T-helper 1 cell treated with Interleukin-12 subunit alpha and Interleukin-12 subunit beta and Interleukin-4 antibody, amounts not matched to agents 30 μg/mL and 1 μg/mL, for 36 hours (primary cell): ENCODE data around the gene CARD19.
A peak's percentile ranks its signal among the peaks of the same experiment; 100 is the strongest.

ENCODE experiments used
- H3K27ac Mint-ChIP-seq: one replicate; pipeline ENCODE4 v1.8.0; 2021; ENCODE audit warnings: mild to moderate bottlenecking, mixed read lengths
- H3K27me3 Mint-ChIP-seq: one replicate; pipeline ENCODE4 v1.8.0; 2021; ENCODE audit warnings: low read depth, mixed read lengths
- H3K36me3 Mint-ChIP-seq: one replicate; pipeline ENCODE4 v1.8.0; 2021; ENCODE audit warnings: low read depth, mixed read lengths
- H3K4me1 Mint-ChIP-seq: one replicate; pipeline ENCODE4 v1.8.0; 2021; ENCODE audit warnings: low read depth, mixed read lengths
- H3K4me3 Mint-ChIP-seq: one replicate; pipeline ENCODE4 v1.8.0; 2021; ENCODE audit warnings: mild to moderate bottlenecking, moderate library complexity, mixed read lengths
- H3K9me3 Mint-ChIP-seq: one replicate; pipeline ENCODE4 v1.8.0; 2021; ENCODE audit warnings: mixed read lengths

The CARD19 gene, protein sequence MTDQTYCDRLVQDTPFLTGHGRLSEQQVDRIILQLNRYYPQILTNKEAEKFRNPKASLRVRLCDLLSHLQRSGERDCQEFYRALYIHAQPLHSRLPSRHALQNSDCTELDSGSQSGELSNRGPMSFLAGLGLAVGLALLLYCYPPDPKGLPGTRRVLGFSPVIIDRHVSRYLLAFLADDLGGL

DNA sequence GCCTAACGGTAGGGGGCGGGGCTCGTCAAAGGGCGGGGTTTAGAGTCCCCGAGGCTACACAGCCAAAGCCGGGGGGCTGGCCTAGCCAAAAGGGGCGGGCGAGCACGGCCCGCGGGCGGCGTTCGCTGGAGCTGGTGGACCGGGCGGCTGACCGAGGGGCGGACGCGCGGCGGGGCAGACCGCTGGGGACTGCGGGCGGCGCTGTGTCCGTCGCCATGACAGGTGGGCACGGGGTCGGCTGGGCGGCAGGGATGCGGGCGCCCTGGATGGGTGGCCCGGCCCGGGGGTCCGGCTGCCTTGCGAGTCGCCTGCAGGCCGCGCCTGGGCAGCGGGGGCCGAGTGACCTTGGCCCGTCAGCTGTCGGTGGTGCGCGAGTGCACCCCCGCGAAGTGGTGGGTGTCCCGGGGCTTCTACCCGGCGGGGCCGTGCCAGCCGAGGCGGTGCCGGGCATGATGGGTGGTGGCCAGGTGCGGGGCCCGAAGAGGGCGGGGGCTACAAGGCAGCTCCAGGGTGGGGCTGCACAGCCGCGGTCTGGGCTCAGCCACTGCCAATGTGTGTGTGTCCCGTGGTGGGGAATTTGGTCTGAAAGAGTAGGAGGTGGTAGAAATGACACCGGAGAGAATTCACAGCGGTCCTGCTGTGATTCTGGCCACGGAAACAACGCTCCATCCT is at the start of gene CARD19:
Gene CARD19 (plus strand): TSS at position 87 of the 672 bp plus-strand sequence. CDS start 129 bp downstream, at position 216.
- peaks cover 64% of the 10 kb centered on the region for H3K4me1 Mint-ChIP-seq
- peak within 1 kb of the TSS; percentile 98 for H3K27ac Mint-ChIP-seq
- H3K36me3 Mint-ChIP-seq, result peaks cover 18% of the 10 kb centered on the region
- H3K9me3 Mint-ChIP-seq, result peaks cover 4% of the 10 kb centered on the region
- no peaks in the 10 kb centered on the region for H3K27me3 Mint-ChIP-seq
- peak within 1 kb of the TSS; percentile 94 for H3K4me3 Mint-ChIP-seq

DNA sequence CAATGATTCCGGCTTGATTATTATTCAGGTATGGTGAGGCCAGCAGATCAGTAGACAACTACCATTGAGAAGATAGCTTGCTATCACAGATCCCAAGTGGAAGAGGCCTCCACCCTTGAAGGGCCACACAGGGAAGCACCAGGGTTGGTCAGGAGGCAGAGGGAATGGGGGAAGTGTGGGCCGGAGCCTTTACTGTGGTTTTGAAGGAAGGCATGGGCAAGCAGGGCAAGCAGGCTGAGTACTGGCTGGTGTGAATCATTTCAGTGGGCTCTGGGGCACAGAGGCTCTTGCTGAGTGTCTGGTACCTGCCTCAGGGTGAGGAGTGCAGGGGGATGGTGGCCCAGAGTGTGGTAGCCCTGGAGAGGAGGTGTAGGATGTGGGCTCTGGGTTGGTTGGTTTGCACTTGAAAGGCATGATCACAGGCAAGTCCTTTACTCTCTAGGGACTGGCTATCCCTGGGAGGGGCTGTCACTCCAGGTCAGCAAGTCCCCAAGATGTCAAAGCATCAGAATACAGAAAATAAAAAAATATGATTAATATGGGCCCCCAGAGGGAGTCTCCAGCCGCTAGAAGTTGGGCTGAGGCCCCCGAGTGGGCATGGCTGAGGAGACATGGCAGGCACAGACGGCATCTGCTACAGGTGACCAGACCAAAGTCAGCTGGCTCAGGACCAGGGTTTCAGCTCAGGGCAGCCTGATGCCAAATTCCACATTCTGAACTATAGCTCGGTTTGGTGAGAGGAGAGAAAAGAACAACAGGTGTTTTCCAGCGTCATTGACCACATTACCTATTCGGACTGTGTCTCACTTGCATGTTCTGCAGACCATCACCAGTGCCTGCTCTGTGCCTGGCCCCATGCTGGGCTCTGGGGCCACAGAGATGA is 47.2 kb upstream of the CARD19 start:
- H3K4me1 Mint-ChIP-seq, result peaks cover 11% of the 10 kb centered on the region
- H3K27ac Mint-ChIP-seq, result no peak overlapping the region
- H3K9me3 Mint-ChIP-seq, result no peaks in the 10 kb centered on the region
- H3K27me3 Mint-ChIP-seq, result peaks cover 5% of the 10 kb centered on the region
- peaks cover 1% of the 10 kb centered on the region for H3K36me3 Mint-ChIP-seq
- no peak overlapping the region for H3K4me3 Mint-ChIP-seq

DNA sequence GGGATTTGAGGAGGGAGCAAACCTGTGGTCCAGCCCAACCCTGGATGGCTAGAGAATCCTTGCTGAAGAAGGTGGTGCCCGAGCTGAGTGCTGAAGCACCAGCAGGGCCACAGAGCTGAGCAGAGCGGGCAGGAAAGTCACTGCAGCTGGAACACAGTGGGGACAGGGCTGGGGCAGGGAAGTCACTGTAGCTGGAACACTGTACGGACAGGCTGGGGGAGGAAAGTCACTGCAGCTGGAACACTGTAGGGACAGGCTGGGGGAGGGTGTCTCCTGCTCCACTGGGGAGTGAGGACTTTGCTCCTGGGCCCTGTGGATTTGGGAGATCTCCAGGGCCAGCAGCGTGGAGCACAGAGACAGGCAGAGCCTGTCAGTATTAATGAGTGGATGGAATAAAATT is 46.5 kb upstream of the CARD19 start:
- H3K9me3 Mint-ChIP-seq, result no peaks in the 10 kb centered on the region
- H3K4me3 Mint-ChIP-seq, result no peak overlapping the region
- no peak overlapping the region for H3K27ac Mint-ChIP-seq
- H3K27me3 Mint-ChIP-seq, result peaks cover 5% of the 10 kb centered on the region
- H3K4me1 Mint-ChIP-seq, result peaks cover 9% of the 10 kb centered on the region
- no peaks in the 10 kb centered on the region for H3K36me3 Mint-ChIP-seq

DNA sequence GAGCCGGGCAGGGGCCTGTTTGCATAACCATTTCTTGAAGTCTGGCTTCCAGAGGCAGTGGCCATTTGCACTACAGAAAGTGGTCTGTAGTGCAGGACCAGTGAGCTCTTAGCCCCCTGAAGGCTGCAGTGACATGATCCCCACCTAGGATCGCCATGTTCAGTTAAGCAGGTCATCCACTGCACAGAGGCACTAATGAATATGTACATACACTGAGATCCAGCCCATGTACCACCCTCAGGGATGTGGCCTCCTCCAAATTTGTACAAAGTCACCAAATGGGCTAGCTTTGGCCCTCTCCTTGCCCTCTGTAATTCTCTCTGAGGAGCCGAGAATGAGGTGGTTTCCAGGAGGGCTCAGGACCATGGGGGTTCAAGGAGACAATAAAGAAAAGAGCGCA is 45.8 kb upstream of the CARD19 start:
- H3K9me3 Mint-ChIP-seq, result no peaks in the 10 kb centered on the region
- no peak overlapping the region for H3K27ac Mint-ChIP-seq
- peaks cover 10% of the 10 kb centered on the region for H3K4me1 Mint-ChIP-seq
- peaks cover 5% of the 10 kb centered on the region for H3K27me3 Mint-ChIP-seq
- no peak overlapping the region for H3K4me3 Mint-ChIP-seq
- H3K36me3 Mint-ChIP-seq, result no peaks in the 10 kb centered on the region

DNA sequence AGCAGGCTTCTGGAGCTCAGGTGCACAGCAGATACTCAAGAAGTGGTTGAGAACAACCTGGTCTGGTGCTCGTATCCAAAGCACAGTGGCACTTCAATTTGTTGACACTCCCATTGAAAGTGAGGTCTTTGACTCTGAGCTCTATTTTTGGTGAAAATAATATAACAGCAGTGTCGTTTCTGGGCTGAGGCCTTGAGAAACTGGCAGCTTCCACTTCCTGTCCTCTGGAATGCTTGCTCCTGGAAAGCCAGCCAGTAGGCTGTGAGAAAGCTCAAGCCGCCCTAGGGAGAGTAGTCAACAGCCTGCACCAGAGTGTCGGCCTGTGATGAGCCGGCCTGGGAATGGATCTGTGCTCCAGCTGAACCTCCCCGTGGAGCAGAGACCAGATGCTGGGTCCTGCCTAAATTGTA is 44.3 kb upstream of the CARD19 start:
- Mint-ChIP-seq H3K36me3 (no peaks in the 10 kb centered on the region), H3K4me3 (no peak overlapping the region), H3K27me3 (no peaks in the 10 kb centered on the region), H3K9me3 (no peaks in the 10 kb centered on the region), H3K27ac (no peak overlapping the region), H3K4me1 (peaks cover 12% of the 10 kb centered on the region)

DNA sequence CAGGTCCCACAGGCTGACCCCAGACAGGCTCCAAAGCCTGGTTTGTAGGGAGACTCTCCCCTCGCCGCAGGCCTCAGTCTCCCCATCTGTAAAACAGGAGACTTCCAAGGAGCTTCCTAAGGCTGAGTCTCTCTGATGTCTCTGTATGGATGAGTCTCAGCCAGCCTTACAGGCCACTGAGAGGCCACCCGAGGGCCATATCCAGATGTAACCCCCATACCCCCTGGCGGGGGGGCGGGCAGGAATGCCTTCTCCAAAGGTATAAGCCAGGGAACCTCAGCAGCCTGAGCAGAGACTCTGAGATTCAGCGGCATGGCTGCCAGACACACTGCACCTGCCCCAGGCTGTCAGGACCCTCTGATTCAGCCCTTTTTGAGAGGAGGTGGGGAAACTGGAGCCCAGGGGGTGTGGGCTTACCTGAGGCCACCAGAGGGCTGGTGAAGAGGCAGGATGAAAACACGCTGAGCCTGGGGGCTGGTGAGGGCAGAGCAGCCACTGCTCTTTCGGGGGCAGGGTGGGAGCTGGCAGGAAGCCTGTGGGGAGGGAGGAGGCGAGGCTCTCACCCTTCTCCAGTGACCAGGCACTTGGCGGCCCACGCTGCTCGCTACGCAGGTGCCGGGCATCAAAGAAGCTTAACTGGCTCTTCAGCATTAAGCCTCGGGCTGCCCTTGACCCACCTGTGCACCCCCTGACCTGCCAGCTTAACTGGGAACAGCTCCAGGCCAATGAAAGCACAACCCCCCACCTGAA is 43.1 kb upstream of the CARD19 start:
- no peak overlapping the region for H3K27ac Mint-ChIP-seq
- no peaks in the 10 kb centered on the region for H3K36me3 Mint-ChIP-seq
- no peaks in the 10 kb centered on the region for H3K9me3 Mint-ChIP-seq
- H3K27me3 Mint-ChIP-seq, result no peaks in the 10 kb centered on the region
- H3K4me1 Mint-ChIP-seq, result peaks cover 18% of the 10 kb centered on the region
- no peak overlapping the region for H3K4me3 Mint-ChIP-seq

DNA sequence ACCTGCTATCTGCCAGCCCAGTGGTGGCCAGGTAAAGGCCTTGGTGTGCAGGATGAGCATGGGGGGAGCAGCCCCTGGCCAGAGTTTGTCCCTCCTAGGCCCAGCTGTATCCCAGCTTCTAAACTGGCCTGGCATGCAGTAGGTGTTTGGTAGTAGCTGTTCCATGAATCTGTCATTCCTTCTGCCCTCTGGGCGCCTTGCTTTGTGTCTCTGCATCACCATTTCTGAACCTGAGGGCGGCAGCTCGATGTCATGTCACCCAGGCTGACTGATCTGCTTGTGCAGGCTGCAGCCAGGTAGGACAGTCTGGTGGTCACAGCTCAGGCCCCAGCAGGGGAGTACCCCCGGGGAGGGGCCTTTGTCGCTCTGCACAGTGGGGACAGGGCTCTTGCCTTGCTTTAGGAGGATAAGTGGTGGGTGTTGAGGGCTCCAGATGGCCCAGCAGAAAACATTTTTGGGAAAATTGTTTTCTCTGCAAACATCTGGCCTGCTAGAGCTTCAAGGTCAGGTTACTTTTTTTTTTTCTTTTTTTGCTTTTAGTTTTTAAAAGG is 42.2 kb upstream of the CARD19 start:
- Mint-ChIP-seq H3K27ac (no peak overlapping the region), H3K4me1 (peaks cover 16% of the 10 kb centered on the region), H3K36me3 (no peaks in the 10 kb centered on the region)

DNA sequence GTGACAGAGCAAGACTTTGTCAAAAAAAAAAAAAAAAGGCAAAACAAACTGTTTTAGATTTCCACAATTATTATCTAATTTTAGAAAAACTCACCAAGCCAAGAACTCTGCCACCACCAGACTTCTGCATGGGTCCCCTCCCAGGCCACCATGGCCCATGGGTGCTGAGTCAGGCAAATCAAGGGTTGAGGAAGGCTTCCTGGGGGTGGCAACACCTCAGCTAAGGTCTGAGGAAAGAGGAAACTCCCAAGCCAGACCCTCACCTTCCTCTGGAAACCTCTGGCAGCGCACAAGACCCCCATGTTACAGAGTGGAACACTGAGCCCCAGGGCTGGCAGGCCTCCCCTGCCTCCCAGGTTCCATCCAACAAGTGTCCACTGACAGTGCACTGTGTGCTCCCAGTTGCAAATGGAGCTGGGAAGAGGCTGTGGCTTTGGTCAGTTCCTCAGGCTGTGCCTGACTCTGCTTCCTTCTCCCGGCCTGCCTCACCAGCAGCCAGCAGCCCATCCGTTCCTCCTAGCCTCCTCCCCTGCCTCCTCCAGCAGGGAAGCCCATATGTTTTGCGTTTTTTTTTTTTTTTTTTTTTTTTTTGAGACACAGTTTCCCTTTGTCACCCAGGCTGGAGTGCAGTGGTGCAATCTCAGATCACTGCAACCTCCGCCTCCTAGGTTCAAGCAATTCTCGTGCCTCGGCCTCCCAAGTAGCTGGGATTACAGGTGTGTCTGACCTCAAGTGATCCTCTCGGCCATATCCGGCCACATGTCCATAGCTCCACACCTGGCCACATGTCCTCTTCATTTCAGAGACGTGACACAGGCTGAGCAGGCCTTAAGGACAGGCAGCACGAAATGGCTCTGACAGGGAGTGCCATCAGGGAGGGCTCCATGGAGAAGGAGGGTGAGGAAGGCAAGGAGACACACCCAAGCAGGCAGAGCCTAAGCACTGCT is 41.0 kb upstream of the CARD19 start:
- H3K27ac Mint-ChIP-seq, result peak overlapping the region; percentile 12
- H3K9me3 Mint-ChIP-seq, result no peaks in the 10 kb centered on the region
- no peak overlapping the region for H3K4me3 Mint-ChIP-seq
- peaks cover under 1% of the 10 kb centered on the region for H3K36me3 Mint-ChIP-seq
- no peaks in the 10 kb centered on the region for H3K27me3 Mint-ChIP-seq
- H3K4me1 Mint-ChIP-seq, result peaks cover 15% of the 10 kb centered on the region

More for the DNA sequence above, 42.2 kb upstream of the CARD19 start:
- Mint-ChIP-seq H3K9me3 (no peaks in the 10 kb centered on the region), H3K4me3 (no peak overlapping the region), H3K27me3 (no peaks in the 10 kb centered on the region)

DNA sequence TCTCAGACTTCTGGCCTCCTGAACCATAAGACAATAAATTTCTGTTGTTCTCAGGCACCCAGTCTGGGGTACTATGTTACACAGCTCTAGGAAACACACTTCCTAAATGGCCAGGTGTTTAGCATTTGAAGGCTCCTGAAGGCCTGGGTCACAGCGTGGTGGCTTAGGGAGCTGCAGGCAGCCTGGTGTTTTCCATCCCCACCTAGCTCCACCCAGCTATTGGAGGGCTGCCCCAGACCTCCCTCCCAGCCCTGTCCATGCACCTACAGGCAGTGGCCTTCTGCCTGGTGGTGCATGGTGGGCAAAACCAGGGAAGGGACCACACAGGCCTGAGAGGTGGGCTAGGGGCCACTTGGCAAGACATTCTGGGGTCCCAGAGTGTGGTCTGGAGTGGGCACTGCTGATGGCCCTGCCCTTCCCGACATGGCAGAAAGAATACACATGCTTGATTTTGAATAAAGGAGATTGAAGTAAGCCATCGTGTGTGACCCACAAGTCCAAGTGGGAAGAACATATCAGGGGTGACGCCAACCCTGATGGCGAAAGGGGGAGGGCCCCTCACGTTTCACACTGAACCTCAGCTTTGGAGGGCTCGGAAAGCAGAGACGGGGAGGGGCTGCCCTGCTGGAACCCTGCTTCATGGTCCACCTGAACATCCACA is 38.8 kb upstream of the CARD19 start:
- Mint-ChIP-seq H3K4me1 (peaks cover 36% of the 10 kb centered on the region), H3K4me3 (peak overlapping the region; percentile 56), H3K27ac (peak overlapping the region; percentile 74), H3K36me3 (peaks cover 15% of the 10 kb centered on the region), H3K9me3 (no peaks in the 10 kb centered on the region), H3K27me3 (no peaks in the 10 kb centered on the region)

DNA sequence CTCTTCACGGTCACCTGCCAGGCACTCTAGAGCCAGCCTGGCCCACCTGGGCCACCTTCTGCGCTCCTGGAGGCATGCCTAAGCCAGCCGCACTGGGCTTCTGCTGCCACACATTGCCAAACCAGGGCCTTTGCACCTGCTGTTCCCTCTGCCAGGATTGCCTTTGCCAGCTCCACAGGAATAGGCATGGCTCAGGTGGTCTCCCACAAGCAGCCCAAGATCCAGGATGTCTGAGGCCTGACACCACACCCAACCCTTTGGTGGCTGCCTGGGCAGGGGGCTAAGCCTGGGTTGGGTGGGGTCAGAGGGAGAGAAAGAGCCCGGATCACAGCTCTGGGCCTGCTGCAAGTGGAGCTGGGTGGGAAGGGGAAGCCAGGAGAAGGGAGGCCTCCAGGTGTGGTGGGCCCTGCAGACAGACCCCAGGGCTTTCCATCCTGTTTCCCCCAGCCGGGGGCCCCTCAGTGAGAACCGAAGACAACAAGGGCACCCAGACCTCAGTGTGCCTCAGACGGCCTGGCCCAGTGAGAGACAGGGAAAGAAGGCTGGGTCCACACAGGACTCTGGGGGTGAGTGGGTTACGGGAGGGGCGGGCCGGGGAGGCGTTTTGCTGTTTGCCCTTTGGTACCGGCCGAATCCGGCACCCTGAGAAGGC is 38.2 kb upstream of the CARD19 start:
- peaks cover 18% of the 10 kb centered on the region for H3K36me3 Mint-ChIP-seq
- H3K9me3 Mint-ChIP-seq, result no peaks in the 10 kb centered on the region
- no peaks in the 10 kb centered on the region for H3K27me3 Mint-ChIP-seq
- H3K27ac Mint-ChIP-seq, result peak overlapping the region; percentile 68
- peak overlapping the region; percentile 74 for H3K4me3 Mint-ChIP-seq
- H3K4me1 Mint-ChIP-seq, result peaks cover 42% of the 10 kb centered on the region

DNA sequence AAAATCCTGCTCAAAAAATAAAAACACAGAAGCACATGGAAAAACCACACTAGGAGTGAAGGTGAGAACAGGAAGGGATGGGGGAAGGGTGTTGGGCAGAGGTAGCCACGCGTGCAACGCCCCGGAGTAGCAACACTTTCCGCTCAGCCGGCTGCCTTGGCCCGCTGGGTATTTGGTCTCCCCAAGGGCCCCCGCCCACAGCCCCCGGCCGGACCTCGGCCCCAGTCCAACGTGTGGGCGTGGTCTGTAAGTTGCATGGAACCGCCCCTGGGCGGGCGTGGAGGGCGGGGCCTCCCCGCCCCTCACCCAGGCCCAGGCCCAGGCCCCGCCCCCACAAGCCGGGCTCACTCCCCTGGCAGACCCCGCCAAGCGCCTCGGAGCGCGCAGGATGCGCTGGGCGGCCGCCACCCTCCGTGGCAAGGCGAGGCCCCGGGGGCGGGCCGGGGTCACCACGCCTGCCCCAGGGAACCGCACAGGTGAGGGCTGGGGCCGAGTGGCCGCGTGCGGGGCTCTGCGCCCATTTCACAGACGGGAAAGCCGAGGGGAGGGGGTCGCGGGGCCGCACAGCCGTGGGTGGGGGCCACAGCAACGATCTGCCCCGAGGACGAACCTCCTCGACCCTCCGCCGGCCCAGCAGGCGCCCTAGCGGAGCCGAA is 37.5 kb upstream of the CARD19 start, which contains the start of gene SUSD3:
Gene SUSD3 (plus strand): TSS at position 347 of the 656 bp plus-strand sequence. CDS start 42 bp downstream, at position 389.
- peaks cover 18% of the 10 kb centered on the region for H3K36me3 Mint-ChIP-seq
- H3K9me3 Mint-ChIP-seq, result no peaks in the 10 kb centered on the region

More for the DNA sequence above, 37.5 kb upstream of the CARD19 start, which contains the start of gene SUSD3:
- Mint-ChIP-seq H3K27ac (peak within 1 kb of the TSS; percentile 95), H3K4me3 (peak within 1 kb of the TSS; percentile 91), H3K27me3 (no peaks in the 10 kb centered on the region), H3K4me1 (peaks cover 45% of the 10 kb centered on the region)
